Cardiac muscle cell (in vitro differentiated cells and primary cell): ENCODE measurements around the gene TRIO. TPM values are rescaled to one million over a fixed set of nuclear protein-coding genes. Genes with fewer than 3 reads are reported as not detected.

Source experiments
- DNase-seq, 2 donors: peaks; one replicate each; pipeline versions ENCODE4 v3.0.0 to v3.0.0-alpha.2; 2010 to 2017; ENCODE audit warnings: low read depth in 1 of 2, low spot score in 1 of 2
- H3K27ac ChIP-seq: fragments of 200-600 bp; sonication (generic); 2 replicates; pipeline ENCODE4 v1.5.1; 2016
- H3K27me3 ChIP-seq: fragments of 200-600 bp; sonication (generic); 2 replicates; pipeline ENCODE4 v1.6.0; 2016; ENCODE audit warnings: control low read depth
- H3K36me3 ChIP-seq: fragments of 200-600 bp; sonication (generic); 2 replicates; pipeline ENCODE4 v1.5.1; 2016; ENCODE audit warnings: control low read depth
- H3K4me1 ChIP-seq: fragments of 200-600 bp; sonication (generic); 2 replicates; pipeline ENCODE4 v1.8.1; 2017; ENCODE audit warnings: low read depth, mild to moderate bottlenecking, mixed run types
- H3K4me3 ChIP-seq: fragments of 200-600 bp; sonication (generic); 2 replicates; pipeline ENCODE4 v1.5.1; 2016; ENCODE audit warnings: mild to moderate bottlenecking
- H3K9me3 ChIP-seq: fragments of 200-600 bp; sonication (generic); 2 replicates; pipeline ENCODE4 v1.5.1; 2017; ENCODE audit warnings: low read depth, mild to moderate bottlenecking, control low read depth
- polyA plus RNA-seq: library from polyadenylated mRNA; unstranded; fragments of >200 nt; fragmentation: Nextera tagmentation; extraction: Ambion mirVana; gene quantifications from 2 replicates; pipeline ENCODE4 v1.2.1, GENCODE V29; 2016
- total RNA-seq: library from RNA; depleted of rRNA; stranded (reverse); fragments of >200 nt; gene quantifications from 2 replicates; pipeline ENCODE4 v1.2.3, GENCODE V29; 2016
- TF ChIP-seq, protein P1 (sequence below): IDR thresholded peaks from 2 replicates; pipeline ENCODE4 v1.5.1; 2012; ENCODE audit warnings: low read depth, mild to moderate bottlenecking, low read length

TRIO gene
- total and polyA plus RNA-seq, 2 experiments from 2014 or later = 15.5 to 104 TPM

GRCh38 chr5:14167211-14167845 lies 24.2 kb downstream of the TRIO start:
- Histone ChIP-seq H3K27ac (no peak overlapping the region), H3K9me3 (no peaks in the 10 kb centered on the region), H3K27me3 (no peaks in the 10 kb centered on the region), H3K4me1 (peaks cover 17% of the 10 kb centered on the region), H3K36me3 (no peaks in the 10 kb centered on the region), H3K4me3 (no peak overlapping the region)
- DNase-seq = peak in 1 of 2 donors; percentile 38
- TF ChIP-seq, protein P1, sequence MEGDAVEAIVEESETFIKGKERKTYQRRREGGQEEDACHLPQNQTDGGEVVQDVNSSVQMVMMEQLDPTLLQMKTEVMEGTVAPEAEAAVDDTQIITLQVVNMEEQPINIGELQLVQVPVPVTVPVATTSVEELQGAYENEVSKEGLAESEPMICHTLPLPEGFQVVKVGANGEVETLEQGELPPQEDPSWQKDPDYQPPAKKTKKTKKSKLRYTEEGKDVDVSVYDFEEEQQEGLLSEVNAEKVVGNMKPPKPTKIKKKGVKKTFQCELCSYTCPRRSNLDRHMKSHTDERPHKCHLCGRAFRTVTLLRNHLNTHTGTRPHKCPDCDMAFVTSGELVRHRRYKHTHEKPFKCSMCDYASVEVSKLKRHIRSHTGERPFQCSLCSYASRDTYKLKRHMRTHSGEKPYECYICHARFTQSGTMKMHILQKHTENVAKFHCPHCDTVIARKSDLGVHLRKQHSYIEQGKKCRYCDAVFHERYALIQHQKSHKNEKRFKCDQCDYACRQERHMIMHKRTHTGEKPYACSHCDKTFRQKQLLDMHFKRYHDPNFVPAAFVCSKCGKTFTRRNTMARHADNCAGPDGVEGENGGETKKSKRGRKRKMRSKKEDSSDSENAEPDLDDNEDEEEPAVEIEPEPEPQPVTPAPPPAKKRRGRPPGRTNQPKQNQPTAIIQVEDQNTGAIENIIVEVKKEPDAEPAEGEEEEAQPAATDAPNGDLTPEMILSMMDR = no peak

- no peaks in the 10 kb centered on the region for H3K9me3 ChIP-seq
- no peaks in the 10 kb centered on the region for H3K36me3 ChIP-seq
- H3K4me3 ChIP-seq = no peak overlapping the region
- H3K4me1 ChIP-seq = peaks cover 22% of the 10 kb centered on the region
- peak overlapping the region; percentile 26 for H3K27ac ChIP-seq
- DNase-seq = peak in 1 of 2 donors; percentile 30
- TF ChIP-seq, protein P1 = no peak
- H3K27me3 ChIP-seq = no peaks in the 10 kb centered on the region
Observed at GRCh38 chr5:14168144-14168792, 25.1 kb downstream of the TRIO start.

- TF ChIP-seq, protein P1 = no peak
- H3K9me3 ChIP-seq = no peaks in the 10 kb centered on the region
- no peaks in the 10 kb centered on the region for H3K36me3 ChIP-seq
- peaks cover 27% of the 10 kb centered on the region for H3K4me1 ChIP-seq
- H3K4me3 ChIP-seq = no peak overlapping the region
- no peaks in the 10 kb centered on the region for H3K27me3 ChIP-seq
- DNase-seq = no peak
- H3K27ac ChIP-seq = peak overlapping the region; percentile 26
Observed at GRCh38 chr5:14168793-14169262, 25.7 kb downstream of the TRIO start.

- Histone ChIP-seq H3K27ac (peak overlapping the region; percentile 65), H3K27me3 (no peaks in the 10 kb centered on the region), H3K36me3 (no peaks in the 10 kb centered on the region), H3K9me3 (no peaks in the 10 kb centered on the region), H3K4me3 (no peak overlapping the region), H3K4me1 (peaks cover 40% of the 10 kb centered on the region)
- TF ChIP-seq, protein P1 = no peak
- DNase-seq = peak in 1 of 2 donors; percentile 37
Observed at GRCh38 chr5:14171046-14171445, 27.9 kb downstream of the TRIO start.

DNA sequence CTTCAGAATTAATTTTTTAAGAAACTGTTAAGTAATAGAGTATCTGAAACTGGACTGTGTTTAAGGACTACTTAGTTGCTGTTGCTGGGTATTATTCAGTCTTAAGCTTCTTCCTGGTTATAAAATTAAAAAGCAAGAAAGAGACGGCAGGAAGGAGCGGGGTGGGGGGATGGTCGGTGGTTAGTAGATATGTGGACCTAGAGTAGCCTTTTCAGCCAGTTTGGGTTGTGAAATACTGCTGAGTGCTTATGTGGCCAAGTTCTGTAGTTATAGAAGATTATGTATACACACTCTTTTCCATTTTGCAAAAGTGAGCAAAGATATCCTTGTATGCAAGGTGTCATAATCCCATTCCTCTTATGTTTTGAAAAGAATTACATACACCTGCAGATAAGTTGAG lies 28.5 kb downstream of the TRIO start:
- peaks cover 40% of the 10 kb centered on the region for H3K4me1 ChIP-seq
- TF ChIP-seq, protein P1 = no peak
- H3K4me3 ChIP-seq = no peak overlapping the region
- peak overlapping the region; percentile 65 for H3K27ac ChIP-seq
- H3K9me3 ChIP-seq = no peaks in the 10 kb centered on the region
- DNase-seq = peak in 1 of 2 donors; percentile 90
- no peaks in the 10 kb centered on the region for H3K27me3 ChIP-seq
- H3K36me3 ChIP-seq = no peaks in the 10 kb centered on the region
